UCSD-AML1 (cell line): ENCODE data around the gene SPAG7.

Source experiments
- DNase-seq: peaks from one replicate; lab custom pipeline; 2025; ENCODE audit not compliant: unreplicated experiment; lab: John Stamatoyannopoulos, UW

The SPAG7 gene

GRCh38 chr17:4950746-4951204 is 16.8 kb downstream of the SPAG7 start, which contains the start of gene ENO3:
ENO3 (plus strand) TSS chr17:4951119; CDS start chr17:4951830, 711 bp downstream.
- DNase-seq = no peak

- DNase-seq = peak; percentile 68
Observed at GRCh38 chr17:4950075-4950745, 17.4 kb downstream of the SPAG7 start.

GRCh38 chr17:4949321-4950074 is 18.1 kb downstream of the SPAG7 start:
- peak; percentile 78 for DNase-seq

- DNase-seq = peak; percentile 90
Observed at GRCh38 chr17:4948931-4949320, 18.7 kb downstream of the SPAG7 start.

GRCh38 chr17:4948166-4948930 is 19.3 kb downstream of the SPAG7 start, which contains the start of gene PFN1:
PFN1 (minus strand) TSS chr17:4948530; CDS start chr17:4948394, 136 bp downstream.
- peak; percentile 90 for DNase-seq

GRCh38 chr17:4947411-4948165 is 20.0 kb downstream of the SPAG7 start:
- peak; percentile 76 for DNase-seq

- peak; percentile 76 for DNase-seq
Observed at GRCh38 chr17:4947010-4947410, 20.6 kb downstream of the SPAG7 start.

- DNase-seq = no peak
Observed at GRCh38 chr17:4946312-4946976, 21.2 kb downstream of the SPAG7 start.

GRCh38 chr17:4945944-4946280 is 21.7 kb downstream of the SPAG7 start:
- no peak for DNase-seq

GRCh38 chr17:4945176-4945943 is 22.3 kb downstream of the SPAG7 start:
- DNase-seq = peak; percentile 70

GRCh38 chr17:4944554-4945175 is 23.0 kb downstream of the SPAG7 start:
- DNase-seq = no peak

- peak; percentile 67 for DNase-seq
Observed at GRCh38 chr17:4944163-4944553, 23.5 kb downstream of the SPAG7 start.

- no peak for DNase-seq
Observed at GRCh38 chr17:4942760-4943508, 24.7 kb downstream of the SPAG7 start.

GRCh38 chr17:4941319-4941610 is 26.4 kb downstream of the SPAG7 start:
- DNase-seq = no peak

GRCh38 chr17:4940555-4941318 is 26.9 kb downstream of the SPAG7 start:
- peak; percentile 68 for DNase-seq

GRCh38 chr17:4939796-4940554 is 27.6 kb downstream of the SPAG7 start, which contains the start of the genes RNF167 and SLC25A11:
RNF167 (plus strand) TSS chr17:4940268; CDS start chr17:4940910, 642 bp downstream.
SLC25A11 (minus strand) TSS chr17:4940046; CDS start chr17:4939910, 136 bp downstream.
- DNase-seq = peak; percentile 97

GRCh38 chr17:4939546-4939795 is 28.1 kb downstream of the SPAG7 start:
- DNase-seq = no peak
